HepG2 (cell line): ENCODE results near the gene MUC6. TPM values are rescaled to one million over a fixed set of nuclear protein-coding genes. Genes with fewer than 3 reads are reported as not detected.

Experiments used
- ATAC-seq: fragments of 200-7000 bp; cut with Tn5 transposase; 3 replicates; pipeline ENCODE4 v1.9.1; 2020; ENCODE audit warnings: mild to moderate bottlenecking, moderate library complexity
- BruUV-seq: library from RNA; stranded (reverse); fragments of 400-500 nt; replicated peaks from 2 replicates; lab custom pipeline; 2021; lab: Mats Ljungman, UMichigan
- CTCF ChIA-PET: fragments of 300-600 bp; formaldehyde crosslinking; extraction: SDS; loops from one replicate; lab custom pipeline; 2021; ENCODE audit warnings: low total read pairs, inconsistent platforms, low intra/inter-chr PET ratio; lab: Yijun Ruan, JAX
- POLR2A ChIA-PET: fragments of 350-600 bp; sonication (Branson Sonifier 250); formaldehyde crosslinking; loops from one replicate; lab custom pipeline; 2020; ENCODE audit warnings: antibody characterized with exemption, inconsistent platforms; lab: Yijun Ruan, JAX
- DNase-seq: peaks from one replicate; pipeline ENCODE4 v3.0.0-alpha.2; 2015; ENCODE audit warnings: low spot score
- FAIRE-seq: peaks from 3 replicates; lab custom pipeline; 2011; peaks lifted over from hg19 to GRCh38; lab: Jason Lieb, UNC
- H2AFZ ChIP-seq: one replicate; pipeline ENCODE4 v1.6.1; 2011; ENCODE audit warnings: low read length, inconsistent platforms
- H3K27ac ChIP-seq: fragments of 300-600 bp; 3 replicates; pipeline ENCODE4 v1.8.0; 2011; ENCODE audit warnings: mixed run types, mild to moderate bottlenecking, mixed read lengths, low read length, inconsistent platforms; ENCODE audit not compliant: insufficient read depth; ENCODE audit errors: extremely low read length
- H3K27me3 ChIP-seq, 2 experiments: fragments of 200-600 bp in 1 of 2; 2 replicates in 1 of 2; 3 replicates in 1 of 2; pipeline versions ENCODE4 v1.6.0 to v1.8.0; 2011; ENCODE audit warnings: low read length in 2 of 2, mild to moderate bottlenecking in 2 of 2, moderate library complexity in 2 of 2, inconsistent platforms in 1 of 2; ENCODE audit not compliant: insufficient read depth in 2 of 2, control insufficient read depth in 1 of 2
- H3K36me3 ChIP-seq, 2 experiments: fragments of 200-600 bp in 1 of 2; replicated peaks in 1 of 2; 2 replicates in 1 of 2; 3 replicates in 1 of 2; pipeline versions ENCODE4 v1.5.1 to v1.8.0; 2011; ENCODE audit warnings: low read length in 2 of 2, inconsistent platforms in 1 of 2; ENCODE audit not compliant: insufficient read depth in 2 of 2, control insufficient read depth in 1 of 2
- H3K4me1 ChIP-seq: 2 replicates; pipeline ENCODE4 v1.5.1; 2012; ENCODE audit warnings: low read length, inconsistent platforms; ENCODE audit not compliant: insufficient read depth
- H3K4me2 ChIP-seq: 2 replicates; pipeline ENCODE4 v1.6.0; 2011; ENCODE audit warnings: low read depth, low read length, inconsistent platforms
- H3K4me3 ChIP-seq, 3 experiments: fragments of 200-600 bp in 1 of 3; sonication (generic), shearing (Covaris generic) in 1 of 3; replicated peaks in 1 of 3; 2 replicates each; pipeline ENCODE4 v1.5.1; 2011 to 2016; ENCODE audit warnings: low read length in 3 of 3, inconsistent platforms in 2 of 3, low read depth in 2 of 3, mild to moderate bottlenecking in 2 of 3, control low read depth in 1 of 3, mixed read lengths in 1 of 3; ENCODE audit not compliant: insufficient read depth in 1 of 3
- H3K79me2 ChIP-seq: one replicate; pipeline ENCODE4 v1.6.1; 2011; ENCODE audit warnings: low read length, inconsistent platforms; ENCODE audit not compliant: insufficient read depth
- H3K9ac ChIP-seq: 2 replicates; pipeline ENCODE4 v1.6.0; 2011; ENCODE audit warnings: mild to moderate bottlenecking, low read depth, low read length, inconsistent platforms; ENCODE audit not compliant: insufficient read depth
- H3K9me3 ChIP-seq: 2 replicates; pipeline ENCODE4 v1.5.1; 2012; ENCODE audit warnings: mild to moderate bottlenecking, low read length
- H4K20me1 ChIP-seq: 2 replicates; pipeline ENCODE4 v1.6.0; 2011; ENCODE audit warnings: inconsistent platforms, mild to moderate bottlenecking, low read length, moderate library complexity; ENCODE audit not compliant: insufficient read depth
- CCDC6 ChIP-seq: sonication (generic); formaldehyde crosslinking; IDR thresholded peaks from 2 replicates; pipeline ENCODE4 v1.8.1; 2022; ENCODE audit warnings: mild to moderate bottlenecking, missing genetic modification reagents, moderate library complexity
- DNMT3B ChIP-seq: conservative IDR thresholded peaks from 2 replicates; pipeline ENCODE4 v1.6.1; 2016; ENCODE audit warnings: missing biosample characterization, control low read depth
- HBP1 ChIP-seq: IDR thresholded peaks from 2 replicates; pipeline ENCODE4 v1.6.1; 2016; ENCODE audit warnings: low read depth, control low read depth
- HES4 ChIP-seq: sonication (generic); formaldehyde crosslinking; IDR thresholded peaks from 2 replicates; pipeline ENCODE4 v1.9.0; 2021; ENCODE audit warnings: mild to moderate bottlenecking, missing genetic modification reagents, borderline replicate concordance
- MBNL3 ChIP-seq: fragments of 250-450 bp; sonication (Bioruptor Pico); conservative IDR thresholded peaks from 2 replicates; pipeline ENCODE4 v1.8.0; 2022; ENCODE audit warnings: mild to moderate bottlenecking, inconsistent platforms
- MED8 ChIP-seq: sonication (generic); formaldehyde crosslinking; IDR thresholded peaks from 2 replicates; pipeline ENCODE4 v1.8.1; 2023; ENCODE audit warnings: mild to moderate bottlenecking, missing genetic modification reagents; ENCODE audit not compliant: insufficient replicate concordance
- SKI ChIP-seq: fragments of 450-650 bp; IDR thresholded peaks from one replicate; pipeline ENCODE4 v1.6.1; 2018; ENCODE audit warnings: mild to moderate bottlenecking; ENCODE audit not compliant: partially characterized antibody
- USF2 ChIP-seq, 2 experiments: sonication (generic) in 1 of 2; formaldehyde crosslinking in 1 of 2; IDR thresholded peaks; 2 replicates each; pipeline versions ENCODE4 v1.5.1 to v1.6.1; 2011 to 2020; ENCODE audit warnings: borderline replicate concordance in 1 of 2, low read depth in 1 of 2, low read length in 1 of 2, mild to moderate bottlenecking in 1 of 2, missing genetic modification reagents in 1 of 2, moderate library complexity in 1 of 2
- ZNF17 ChIP-seq: sonication (generic); formaldehyde crosslinking; IDR thresholded peaks from 2 replicates; pipeline ENCODE4 v1.5.0; 2020; ENCODE audit warnings: mild to moderate bottlenecking, missing genetic modification reagents
- ZNF350 ChIP-seq: sonication (generic); formaldehyde crosslinking; IDR thresholded peaks from 2 replicates; pipeline ENCODE4 v1.4.0; 2020; ENCODE audit warnings: mild to moderate bottlenecking, low read depth, missing genetic modification reagents, borderline replicate concordance
- ZNF576 ChIP-seq: sonication (generic); formaldehyde crosslinking; IDR thresholded peaks from 2 replicates; pipeline ENCODE4 v1.4.0; 2020; ENCODE audit warnings: mild to moderate bottlenecking, missing genetic modification reagents
- ZNF577 ChIP-seq: sonication (generic); formaldehyde crosslinking; IDR thresholded peaks from 2 replicates; pipeline ENCODE4 v1.4.0; 2020; ENCODE audit warnings: mild to moderate bottlenecking, low read depth, missing genetic modification reagents, borderline replicate concordance
- ZNF841 ChIP-seq: sonication (generic); formaldehyde crosslinking; IDR thresholded peaks from 2 replicates; pipeline ENCODE4 v1.8.1; 2023; ENCODE audit warnings: missing genetic modification reagents, borderline replicate concordance
- ZNF850 ChIP-seq: sonication (generic); formaldehyde crosslinking; conservative IDR thresholded peaks from 2 replicates; pipeline ENCODE4 v1.9.0; 2021; ENCODE audit warnings: mild to moderate bottlenecking, missing genetic modification reagents
- WGBS: methylation state at CpG from one replicate; pipeline ENCODE4 v1.1.6; 2017; ENCODE audit warnings: low lambda C conversion rate; 5-methylcytosine and 5-hydroxymethylcytosine counted together
- in situ Hi-C: cut with HindIII; loops from 2 replicates; pipeline ENCODE4 v1.10.0; 2017; ENCODE audit warnings: low pct_unique_long_range_greater_than_20kb; ENCODE audit not compliant: extremely low pct_ligation_motif_present
- intact Hi-C: fragments of 100-400 bp; cut with micrococcal nuclease; formaldehyde crosslinking; loops from one replicate; pipeline ENCODE4 v1.10.0; 2022; ENCODE audit not compliant: unreplicated experiment
- polyA plus RNA-seq, 8 experiments: library from polyadenylated mRNA; depleted of rRNA in 3 of 8; stranded (reverse) in 7 of 8; unstranded in 1 of 8; fragments of >200 nt; fragmentation: Illumina TruSeq in 4 of 8; extraction: Trizol in 4 of 8; gene quantifications; 2 replicates each; pipeline versions ENCODE4 v1.2.1 to v1.2.3, GENCODE V29; 2011 to 2016; ENCODE audit warnings: low read depth in 4 of 8, missing spikeins in 1 of 8, mixed read lengths in 1 of 8; ENCODE audit not compliant: insufficient read depth in 1 of 8
- total RNA-seq, 5 experiments: library from RNA; depleted of rRNA; stranded (reverse); fragments of >200 nt; fragmentation: Illumina TruSeq; extraction: Trizol; gene quantifications; 2 replicates each; pipeline ENCODE4 v1.2.3, GENCODE V29; 2016; ENCODE audit warnings: low read depth in 1 of 5

Gene MUC6
- total and polyA plus RNA-seq, 2 of the 13 experiments (the other 11 are each of a cell fraction or from before 2014, with no cell fraction given) = not detected

- TF ChIP-seq USF2 (IDR thresholded peaks at IDR 0.05; ENCODE audit: low read depth, low read length) (no peak), USF2 (CRISPR knock-in tag; IDR thresholded peaks at IDR 0.05; ENCODE audit: borderline replicate concordance) (no peak), ZNF850 (CRISPR knock-in tag) (no peak), CCDC6 (CRISPR knock-in tag) (no peak), MED8 (CRISPR knock-in tag) (no peak), HES4 (CRISPR knock-in tag) (no peak), ZNF17 (CRISPR knock-in tag) (no peak), DNMT3B (CRISPR knock-in tag) (no peak), ZNF350 (no peak)
Observed at GRCh38 chr11:1060852-1061616, 24.5 kb upstream of the MUC6 start (continued).

GRCh38 chr11:1060410-1060809 is 23.9 kb upstream of the MUC6 start:
- no peak overlapping the region for H3K4me3 ChIP-seq
- CTCF ChIA-PET = no interaction called here
- H3K27me3 ChIP-seq = peaks cover 8 to 50% of the 10 kb centered on the region in 2 experiments; a peak in 4 of 5 replicates
- no peak overlapping the region for H3K4me2 ChIP-seq
- intact Hi-C loops (no loop called here), in situ Hi-C loops (no loop called here)
- no TSS peak for BruUV-seq
- H2AFZ ChIP-seq = no peak overlapping the region
- DNase-seq = no peak
- FAIRE-seq = no peak
- no peaks in the 10 kb centered on the region for H3K36me3 ChIP-seq
- 64% methylated on average over 10 of the region's 16 CpGs for WGBS
- POLR2A ChIA-PET = no interaction called here
- no peaks in the 10 kb centered on the region for H3K79me2 ChIP-seq
- H3K4me1 ChIP-seq = peaks cover 5% of the 10 kb centered on the region; the same call in 1 of the 2 replicates
- no peak for ATAC-seq
- no peaks in the 10 kb centered on the region for H4K20me1 ChIP-seq
- H3K9me3 ChIP-seq = 0 out of 2 replicates have a peak, but pooled peaks cover 4% of the 10 kb centered on the region
- H3K27ac ChIP-seq = no peak overlapping the region
- H3K9ac ChIP-seq = no peak overlapping the region
- no peak for TF ChIP-seq HBP1
- TF ChIP-seq ZNF576 (CRISPR knock-in tag) = no peak
- TF ChIP-seq SKI = no peak
- no peak for TF ChIP-seq MBNL3 (CRISPR knock-in tag)
- TF ChIP-seq ZNF841 (CRISPR knock-in tag) = no peak
- TF ChIP-seq ZNF577 (CRISPR knock-in tag) = no peak
